Left kidney (tissue), 2 donors: Measurements from ENCODE around the gene SULT1A1. TPM values are rescaled to one million over a fixed set of nuclear protein-coding genes. Genes with fewer than 3 reads are reported as not detected.

ENCODE experiments used
- DNase-seq: peaks from one replicate; pipeline ENCODE4 v3.0.0-alpha.2; 2013
- polyA plus RNA-seq: library from polyadenylated mRNA; unstranded; fragments of 120-200 nt; gene quantifications from one replicate; pipeline ENCODE4 v1.2.1, GENCODE V29; 2013; ENCODE audit not compliant: insufficient read length

The SULT1A1 gene
- polyA plus RNA-seq, 1 donor: 30.8 TPM

DNA sequence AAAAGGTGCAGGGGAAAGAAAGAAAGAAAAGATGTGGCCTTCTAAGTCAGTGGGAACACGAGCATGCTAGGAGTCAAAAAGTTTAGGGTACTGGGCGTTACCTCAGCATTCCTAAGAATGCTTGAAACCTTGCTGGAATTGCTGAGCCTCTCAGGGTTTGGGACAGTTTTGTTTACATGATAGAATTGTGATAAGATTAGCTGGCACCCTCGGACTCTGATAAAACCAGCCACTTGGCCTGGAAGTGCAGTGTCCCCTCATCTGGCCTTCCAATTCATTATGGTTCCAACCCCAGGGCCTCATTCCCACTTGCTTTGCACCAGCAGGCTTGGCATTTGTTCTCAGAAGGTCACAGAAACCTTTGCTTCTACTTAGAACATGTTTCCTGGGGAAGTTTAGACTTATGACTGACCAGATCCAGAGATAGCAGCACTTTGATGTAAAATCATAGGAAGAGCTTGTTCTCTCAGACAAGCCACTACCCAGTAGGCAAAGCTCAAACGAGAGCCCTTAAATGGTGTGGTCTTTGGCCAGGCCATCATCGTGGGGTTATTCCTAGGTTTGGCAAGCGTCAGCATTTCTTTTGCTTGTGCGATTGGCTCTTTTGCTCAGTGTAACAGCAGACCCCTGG lies 48.2 kb downstream of the SULT1A1 start:
- no peak for DNase-seq

DNA sequence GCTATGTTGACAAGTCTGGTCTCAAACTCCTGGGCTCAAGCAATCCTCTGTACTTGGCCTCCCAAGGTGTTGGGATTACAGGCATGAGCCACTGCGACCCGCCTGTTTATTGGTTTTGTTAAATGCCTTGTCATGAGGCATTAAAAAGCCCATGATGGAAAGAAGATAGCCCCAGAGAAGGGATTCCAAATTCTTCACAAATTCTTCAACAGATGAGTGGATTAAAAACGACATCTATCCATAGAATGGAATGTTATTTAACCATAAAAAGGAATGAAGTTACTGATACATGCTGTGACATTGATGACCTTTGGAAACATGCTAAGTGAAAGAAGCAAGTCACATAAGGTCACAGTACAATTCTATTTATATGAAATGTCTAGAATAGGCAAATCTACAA lies 51.4 kb downstream of the SULT1A1 start:
- no peak for DNase-seq

DNA sequence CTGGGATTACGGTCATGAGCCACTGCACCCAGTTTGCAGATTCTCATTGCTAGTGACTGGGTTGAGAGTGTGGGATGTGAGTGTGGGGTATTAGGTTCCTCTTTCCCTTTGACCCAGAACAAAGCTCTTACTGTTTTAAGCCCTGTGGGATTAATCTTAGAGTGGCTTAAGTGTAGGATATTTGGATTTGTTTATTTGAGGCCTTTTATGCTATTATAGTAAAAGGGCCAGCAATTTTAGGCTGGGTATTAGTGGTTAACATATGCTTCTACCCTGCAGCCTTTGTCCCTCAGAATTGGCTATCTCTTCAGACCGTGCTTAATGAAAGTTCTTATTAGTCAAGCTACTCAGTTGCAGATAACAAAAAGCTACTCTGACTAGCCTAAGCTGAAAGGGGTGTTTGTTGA lies 52.9 kb downstream of the SULT1A1 start:
- no peak for DNase-seq

DNA sequence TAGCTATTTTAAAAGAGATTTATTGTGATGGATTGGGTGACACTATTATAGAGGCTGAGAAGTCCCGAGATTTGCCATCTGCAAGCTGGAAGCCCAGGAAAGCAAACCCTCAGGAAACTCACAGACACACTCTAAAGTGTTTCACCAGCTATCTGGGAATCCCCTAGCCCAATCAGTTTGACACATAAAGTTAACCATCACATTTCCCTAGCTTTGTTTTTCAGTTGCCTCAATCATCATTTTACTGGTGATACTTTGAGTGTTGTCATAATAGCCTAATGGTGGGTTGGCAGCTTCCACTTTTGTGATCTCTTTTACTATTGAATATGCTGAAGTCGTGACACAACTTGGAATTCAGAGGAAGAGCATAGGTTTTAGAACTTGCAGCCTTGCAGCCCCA lies 54.3 kb downstream of the SULT1A1 start:
- DNase-seq: no peak

Other genes with a start within 250 kb of the SULT1A1 start
- 3.8 TPM for gene NPIPB6, start 246.5 kb downstream of the SULT1A1 start, polyA plus RNA-seq
- 98.7 TPM for gene EIF3CL, start 206.2 kb downstream of the SULT1A1 start, polyA plus RNA-seq
- gene NPIPB7, start 137.7 kb downstream of the SULT1A1 start, polyA plus RNA-seq: 0.76 TPM
- 32.5 TPM for gene CLN3, start 118.0 kb downstream of the SULT1A1 start, polyA plus RNA-seq
- 0.50 TPM for gene APOBR, start 115.4 kb downstream of the SULT1A1 start, polyA plus RNA-seq
- gene IL27, start 103.2 kb downstream of the SULT1A1 start, polyA plus RNA-seq: not detected
- gene NUPR1, start 71.1 kb downstream of the SULT1A1 start, polyA plus RNA-seq: 5.8 TPM
- 21.4 TPM for gene SGF29, start 56.1 kb downstream of the SULT1A1 start, polyA plus RNA-seq
- gene SULT1A2, start 13.0 kb downstream of the SULT1A1 start, polyA plus RNA-seq: 2.2 TPM
- gene NPIPB8, start 28.0 kb upstream of the SULT1A1 start, polyA plus RNA-seq: 2.0 TPM
- gene EIF3C, start 101.4 kb upstream of the SULT1A1 start, polyA plus RNA-seq: 678 TPM
- 4.5 TPM for gene NPIPB9, start 141.7 kb upstream of the SULT1A1 start, polyA plus RNA-seq
- gene ATXN2L, start 213.0 kb upstream of the SULT1A1 start, polyA plus RNA-seq: 108 TPM
- 195 TPM for gene TUFM, start 236.3 kb upstream of the SULT1A1 start, polyA plus RNA-seq